ENCODE measurements around the gene WWTR1.

GRCh38 chr3:149496891-149497290 is 160.9 kb downstream of the WWTR1 start:
- TF ChIP-seq CTCF (IDR thresholded peaks at IDR 0.05) (no peak), POLR2A (IDR thresholded peaks at IDR 0.05) (no peak)

All from uterus (tissue), 2 donors.